AG10803 (cell line): ENCODE data around the gene SDHA.

ENCODE experiments used
- DNase-seq: peaks from one replicate; pipeline ENCODE4 v3.0.0; 2010; ENCODE audit warnings: low read depth
- H3K4me3 ChIP-seq: 2 replicates; pipeline ENCODE4 v1.5.1; 2011; ENCODE audit warnings: mild to moderate bottlenecking, low read length, control low read depth
- CTCF ChIP-seq: conservative IDR thresholded peaks from 2 replicates; pipeline ENCODE4 v1.5.1; 2011; ENCODE audit warnings: mild to moderate bottlenecking, low read length, control low read depth, inconsistent platforms

SDHA gene

GRCh38 chr5:186091-187041 is 31.8 kb upstream of the SDHA start:
- no peak for TF ChIP-seq CTCF

GRCh38 chr5:187042-187431 is 31.1 kb upstream of the SDHA start:
- no peak for DNase-seq
- no peak for TF ChIP-seq CTCF
- H3K4me3 ChIP-seq = no peak overlapping the region

More at GRCh38 chr5:186091-187041, 31.8 kb upstream of the SDHA start:
- DNase-seq = no peak
- H3K4me3 ChIP-seq = no peak overlapping the region

GRCh38 chr5:187617-188451 is 30.3 kb upstream of the SDHA start:
- TF ChIP-seq CTCF = no peak
- H3K4me3 ChIP-seq = no peak overlapping the region
- peak; percentile 37 for DNase-seq

GRCh38 chr5:188488-189481 is 29.3 kb upstream of the SDHA start:
- peak overlapping the region; percentile 36 for H3K4me3 ChIP-seq
- TF ChIP-seq CTCF = peak; percentile 84
- DNase-seq = peak; percentile 78

- no peak for DNase-seq
- TF ChIP-seq CTCF = no peak
- H3K4me3 ChIP-seq = no peak overlapping the region
Measured at GRCh38 chr5:189486-189885, 28.6 kb upstream of the SDHA start.

GRCh38 chr5:189976-190365 is 28.1 kb upstream of the SDHA start:
- no peak overlapping the region for H3K4me3 ChIP-seq
- no peak for DNase-seq
- TF ChIP-seq CTCF = no peak
